ENCODE measurements around the gene NHERF2. TPM values are rescaled to one million over a fixed set of nuclear protein-coding genes. Genes with fewer than 3 reads are reported as not detected.

The NHERF2 gene
- total and polyA plus RNA-seq, 9 of the 15 experiments (the other 6 are each of a cell fraction or from before 2014, with no cell fraction given), result 0.15 to 42.0 (median 12.5) TPM

DNA sequence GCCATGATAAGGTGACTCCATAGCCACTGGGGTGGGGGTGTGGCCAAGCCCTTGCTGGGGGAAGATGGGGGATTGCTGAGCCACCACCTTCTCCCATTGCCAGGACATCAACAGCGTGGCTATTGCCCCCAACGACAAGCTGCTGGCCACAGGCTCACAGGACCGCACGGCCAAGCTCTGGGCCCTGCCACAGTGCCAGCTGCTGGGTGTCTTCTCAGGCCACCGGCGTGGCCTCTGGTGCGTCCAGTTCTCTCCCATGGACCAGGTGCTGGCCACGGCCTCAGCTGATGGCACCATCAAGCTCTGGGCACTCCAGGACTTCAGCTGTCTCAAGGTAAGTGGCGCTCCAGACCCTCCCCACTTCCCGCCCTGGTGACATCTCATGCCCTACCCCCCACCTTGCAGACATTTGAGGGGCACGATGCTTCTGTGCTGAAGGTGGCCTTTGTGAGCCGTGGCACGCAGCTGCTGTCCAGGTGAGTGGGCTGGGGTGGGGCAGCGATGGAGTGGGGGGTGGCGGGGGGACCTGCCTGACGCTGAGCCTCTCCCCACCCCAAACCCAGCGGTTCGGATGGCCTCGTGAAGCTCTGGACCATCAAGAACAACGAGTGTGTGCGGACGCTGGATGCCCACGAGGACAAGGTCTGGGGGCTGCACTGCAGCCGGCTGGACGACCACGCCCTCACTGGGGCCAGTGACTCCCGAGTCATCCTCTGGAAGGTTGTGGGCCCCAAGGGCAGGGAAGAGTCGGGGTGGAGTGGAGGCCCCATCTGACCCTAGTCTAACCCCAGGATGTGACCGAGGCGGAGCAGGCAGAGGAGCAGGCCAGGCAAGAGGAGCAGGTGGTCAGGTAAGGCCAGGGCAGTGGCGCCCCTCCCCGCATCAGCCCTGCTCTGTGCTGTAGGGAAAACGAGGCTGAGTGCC, 49.5 kb upstream of the NHERF2 start:
- DNase-seq (ENCODE audit: extremely low read depth in 1 of 4, low spot score in 3 of 4), result peak in 1 of 4 experiments; percentile 25
- Histone ChIP-seq H3K4me3 (no peak overlapping the region), H3K9me3 (replicated peaks; ENCODE audit: control insufficient read depth, insufficient read depth, low read depth, low read length) (no peaks in the 10 kb centered on the region), H3K9ac (ENCODE audit: insufficient read depth in 1 of 2, low read depth in 2 of 2, low read length in 2 of 2) (no peak overlapping the region), H3K27me3 (ENCODE audit: control insufficient read depth in 2 of 2, insufficient read depth in 2 of 2, low read length in 2 of 2) (no peaks in the 10 kb centered on the region), H3K4me1 (replicated peaks in 1 of 2; ENCODE audit: control insufficient read depth in 2 of 2, insufficient read depth in 2 of 2, low read length in 2 of 2) (peaks cover 3 to 91% of the 10 kb centered on the region in 2 experiments; a peak in 3 of 5 replicates), H3K79me2 (ENCODE audit: control insufficient read depth, insufficient read depth, low read length) (peaks cover 23% of the 10 kb centered on the region), H3K4me2 (ENCODE audit: insufficient read depth, low read length) (no peak overlapping the region), H2AFZ (ENCODE audit: low read depth, low read length) (no peak overlapping the region), H3K9me1 (ENCODE audit: control insufficient read depth, insufficient read depth, low read length) (no peaks in the 10 kb centered on the region), H3K27ac (ENCODE audit: extremely low read depth, low read depth, low read length) (no peak overlapping the region), H3K36me3 (ENCODE audit: control insufficient read depth, insufficient read depth, low read length) (peaks cover 62% of the 10 kb centered on the region; the same call in 2 of the 3 replicates), H4K20me1 (replicated peaks; ENCODE audit: control insufficient read depth, insufficient read depth, low read length) (no peaks in the 10 kb centered on the region)
- in situ Hi-C loops (cut with MboI), result no loop called here
- no peak for FAIRE-seq
- no peak for ATAC-seq
- ChIA-PET POLR2A (interaction anchor here (0.6 to 2.7 kb wide), 6 partner anchors 8 to 48 kb away, joined by 3 to 30 read pairs (median 4); partner anchors contain the start of gene RPS2), CTCF (ENCODE audit: low intra/inter-chr PET ratio) (no interaction called here)
- intact Hi-C loops (cut with micrococcal nuclease), result no loop called here
- no TSS peak for BruUV-seq (replicated peaks)
- no peak for TF ChIP-seq MIER1 (IDR thresholded peaks at IDR 0.05; ENCODE audit: low read depth)
- no peak for TF ChIP-seq TAF9B (IDR thresholded peaks at IDR 0.05; ENCODE audit: partially characterized antibody)
- TF ChIP-seq HMGN3 (IDR thresholded peaks at IDR 0.05; ENCODE audit: borderline replicate concordance, extremely low read depth, insufficient read length, low read depth, low read length), result no peak
- TF ChIP-seq, protein P1, sequence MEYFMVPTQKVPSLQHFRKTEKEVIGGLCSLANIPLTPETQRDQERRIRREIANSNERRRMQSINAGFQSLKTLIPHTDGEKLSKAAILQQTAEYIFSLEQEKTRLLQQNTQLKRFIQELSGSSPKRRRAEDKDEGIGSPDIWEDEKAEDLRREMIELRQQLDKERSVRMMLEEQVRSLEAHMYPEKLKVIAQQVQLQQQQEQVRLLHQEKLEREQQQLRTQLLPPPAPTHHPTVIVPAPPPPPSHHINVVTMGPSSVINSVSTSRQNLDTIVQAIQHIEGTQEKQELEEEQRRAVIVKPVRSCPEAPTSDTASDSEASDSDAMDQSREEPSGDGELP (CRISPR knock-in tag; IDR thresholded peaks at IDR 0.05; ENCODE audit: borderline replicate concordance), result no peak
- TF ChIP-seq TEAD4 (IDR thresholded peaks at IDR 0.05; ENCODE audit: low read length), result no peak
- TF ChIP-seq TEAD4 (CRISPR knock-in tag; IDR thresholded peaks at IDR 0.05; ENCODE audit: borderline replicate concordance), result no peak
- TF ChIP-seq, protein P2, sequence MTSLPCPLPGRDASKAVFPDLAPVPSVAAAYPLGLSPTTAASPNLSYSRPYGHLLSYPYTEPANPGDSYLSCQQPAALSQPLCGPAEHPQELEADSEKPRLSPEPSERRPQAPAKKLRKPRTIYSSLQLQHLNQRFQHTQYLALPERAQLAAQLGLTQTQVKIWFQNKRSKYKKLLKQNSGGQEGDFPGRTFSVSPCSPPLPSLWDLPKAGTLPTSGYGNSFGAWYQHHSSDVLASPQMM (CRISPR knock-in tag; IDR thresholded peaks at IDR 0.05), result no peak
- no peak for TF ChIP-seq RHOXF2B (CRISPR knock-in tag; conservative IDR thresholded peaks at IDR 0.05)
- TF ChIP-seq PRMT5 (CRISPR knock-in tag; IDR thresholded peaks at IDR 0.05), result no peak
- TF ChIP-seq ESRRB (CRISPR knock-in tag; IDR thresholded peaks at IDR 0.05; ENCODE audit: borderline replicate concordance), result no peak
- WGBS (ENCODE audit: insufficient coverage, low coverage, missing lambda C conversion rate), result 92% methylated on average over 22 of the region's 33 CpGs

All from K562 (cell line).